Left ventricle myocardium inferior (tissue), 1 donor: ENCODE measurements around the gene IQCM. TPM values are rescaled to one million over a fixed set of nuclear protein-coding genes. Genes with fewer than 3 reads are reported as not detected.
"Not testable (repeated sequence)": the region's sequence is repeated elsewhere in the genome, so short reads cannot be mapped to it uniquely, and the experiment has no call there.

ENCODE experiments used
- DNase-seq: peaks from one replicate; pipeline ENCODE4 v3.0.0-alpha.2; 2020
- H3K27ac ChIP-seq: fragments of 200-600 bp; replicated peaks from 2 replicates; pipeline ENCODE4 v1.8.0; 2021
- H3K27me3 ChIP-seq: fragments of 200-600 bp; 2 replicates; pipeline ENCODE4 v1.8.0; 2021; ENCODE audit warnings: low read depth
- H3K36me3 ChIP-seq: fragments of 200-600 bp; 2 replicates; pipeline ENCODE4 v1.8.0; 2021
- H3K4me1 ChIP-seq: fragments of 200-600 bp; 2 replicates; pipeline ENCODE4 v1.8.0; 2021
- H3K4me3 ChIP-seq: fragments of 200-600 bp; 2 replicates; pipeline ENCODE4 v1.8.0; 2021; ENCODE audit warnings: mild to moderate bottlenecking, moderate library complexity
- H3K9me3 ChIP-seq: fragments of 200-600 bp; replicated peaks from 2 replicates; pipeline ENCODE4 v1.8.0; 2021
- intact Hi-C: fragments of 100-400 bp; cut with micrococcal nuclease; formaldehyde crosslinking; loops from one replicate; pipeline ENCODE4 v1.11.0; 2022
- total RNA-seq: library from RNA; stranded (reverse); fragmentation: NEBNext Ultra II Directional; extraction: Animal tissue kit (Norgen Biotek cat#: 25700); gene quantifications from one replicate; pipeline ENCODE4 v1.2.1, GENCODE V29; 2021
- TF ChIP-seq, protein P1 (sequence below): fragments of 200-600 bp; IDR thresholded peaks from 2 replicates; pipeline ENCODE4 v1.8.0; 2021; ENCODE audit warnings: antibody characterized with exemption, mild to moderate bottlenecking, borderline replicate concordance
- donor health status: DM: no; HTN: yes; CAD: no; lungs with severe emphysema.

IQCM gene
- total RNA-seq, 1 donor from 2014 or later, result not detected

- Histone ChIP-seq H3K4me3 (no peak overlapping the region), H3K9me3 (peaks cover 9% of the 10 kb centered on the region), H3K27ac (no peak overlapping the region), H3K27me3 (no peaks in the 10 kb centered on the region), H3K4me1 (peaks cover 7% of the 10 kb centered on the region), H3K36me3 (no peaks in the 10 kb centered on the region)
- TF ChIP-seq, protein P1, sequence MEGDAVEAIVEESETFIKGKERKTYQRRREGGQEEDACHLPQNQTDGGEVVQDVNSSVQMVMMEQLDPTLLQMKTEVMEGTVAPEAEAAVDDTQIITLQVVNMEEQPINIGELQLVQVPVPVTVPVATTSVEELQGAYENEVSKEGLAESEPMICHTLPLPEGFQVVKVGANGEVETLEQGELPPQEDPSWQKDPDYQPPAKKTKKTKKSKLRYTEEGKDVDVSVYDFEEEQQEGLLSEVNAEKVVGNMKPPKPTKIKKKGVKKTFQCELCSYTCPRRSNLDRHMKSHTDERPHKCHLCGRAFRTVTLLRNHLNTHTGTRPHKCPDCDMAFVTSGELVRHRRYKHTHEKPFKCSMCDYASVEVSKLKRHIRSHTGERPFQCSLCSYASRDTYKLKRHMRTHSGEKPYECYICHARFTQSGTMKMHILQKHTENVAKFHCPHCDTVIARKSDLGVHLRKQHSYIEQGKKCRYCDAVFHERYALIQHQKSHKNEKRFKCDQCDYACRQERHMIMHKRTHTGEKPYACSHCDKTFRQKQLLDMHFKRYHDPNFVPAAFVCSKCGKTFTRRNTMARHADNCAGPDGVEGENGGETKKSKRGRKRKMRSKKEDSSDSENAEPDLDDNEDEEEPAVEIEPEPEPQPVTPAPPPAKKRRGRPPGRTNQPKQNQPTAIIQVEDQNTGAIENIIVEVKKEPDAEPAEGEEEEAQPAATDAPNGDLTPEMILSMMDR, result no peak
- no peak for DNase-seq
- intact Hi-C loops, result no loop called here
These were observed 303.1 kb downstream of the IQCM start for GRCh38 chr4:149512501-149512900.

DNA sequence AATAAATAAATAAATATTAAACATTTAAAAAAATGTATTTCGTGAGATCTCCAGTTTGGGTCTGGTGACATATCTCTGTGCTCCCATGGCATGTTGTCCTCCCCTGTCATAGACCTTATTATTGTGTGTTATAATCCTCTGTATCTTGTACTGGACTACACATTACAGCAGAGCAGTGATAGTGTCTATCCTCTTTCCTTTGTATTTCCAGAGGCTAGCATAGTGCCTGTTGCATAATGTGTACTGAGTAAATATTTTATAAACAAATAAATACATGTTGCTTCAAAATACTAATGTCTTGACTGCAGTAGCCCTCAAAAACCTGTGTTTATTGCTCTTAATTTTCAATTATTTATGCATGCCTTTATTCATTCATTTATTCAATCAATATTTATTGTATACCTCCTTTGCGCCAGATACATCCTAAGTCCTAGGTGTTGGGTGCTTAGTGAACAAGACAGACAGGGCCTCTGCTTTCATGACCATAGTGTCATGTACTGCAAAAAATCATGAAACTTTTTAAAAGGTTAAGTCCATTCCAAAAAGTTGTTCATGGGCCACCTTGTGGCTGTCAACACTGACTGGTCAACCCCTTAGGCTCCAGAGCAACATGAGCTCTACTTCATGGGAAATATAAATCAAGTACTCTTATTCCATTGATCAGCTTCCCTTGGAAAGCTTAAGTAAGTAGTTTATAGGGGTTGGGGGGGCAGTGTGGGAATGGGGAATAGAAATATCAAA lies 303.9 kb downstream of the IQCM start:
- no peak for DNase-seq
- TF ChIP-seq, protein P1, result no peak
- no peak overlapping the region for H3K27ac ChIP-seq
- peaks cover 9% of the 10 kb centered on the region for H3K9me3 ChIP-seq
- H3K36me3 ChIP-seq, result no peaks in the 10 kb centered on the region
- intact Hi-C loops, result no loop called here
- peaks cover 7% of the 10 kb centered on the region for H3K4me1 ChIP-seq
- no peak overlapping the region for H3K4me3 ChIP-seq
- H3K27me3 ChIP-seq, result no peaks in the 10 kb centered on the region

- H3K36me3 ChIP-seq, intact Hi-C loops, DNase-seq, H3K27me3 ChIP-seq, H3K4me1 ChIP-seq, H3K4me3 ChIP-seq, H3K9me3 ChIP-seq, H3K27ac ChIP-seq: not testable (repeated sequence)
These were observed 308.3 kb downstream of the IQCM start for GRCh38 chr4:149507309-149507708.

DNA sequence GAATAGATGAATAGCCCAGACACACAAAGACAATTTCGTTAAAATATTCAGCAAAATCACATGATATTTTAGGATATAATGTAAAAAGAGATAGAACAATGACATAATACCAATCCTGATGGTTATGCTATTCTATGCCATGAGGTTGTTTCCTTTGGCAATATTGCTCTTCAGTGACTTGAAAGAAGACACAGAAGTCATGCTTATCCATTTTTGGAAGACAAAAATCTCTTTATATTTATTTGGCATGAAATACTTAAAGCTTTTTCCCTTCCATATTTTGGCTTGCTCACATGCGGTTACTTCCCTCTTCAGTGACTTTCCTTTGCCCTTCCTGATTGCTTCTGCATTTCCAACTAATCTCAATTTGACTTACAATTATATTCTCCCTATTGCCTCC lies 314.8 kb downstream of the IQCM start:
- Histone ChIP-seq H3K4me1 (no peaks in the 10 kb centered on the region), H3K36me3 (no peaks in the 10 kb centered on the region), H3K9me3 (no peaks in the 10 kb centered on the region), H3K27ac (no peak overlapping the region), H3K27me3 (no peaks in the 10 kb centered on the region), H3K4me3 (no peak overlapping the region)
- DNase-seq, result no peak
- TF ChIP-seq, protein P1, result no peak
- intact Hi-C loops, result no loop called here

- no peak overlapping the region for H3K27ac ChIP-seq
These were observed 315.9 kb downstream of the IQCM start for GRCh38 chr4:149499726-149500125.

DNA sequence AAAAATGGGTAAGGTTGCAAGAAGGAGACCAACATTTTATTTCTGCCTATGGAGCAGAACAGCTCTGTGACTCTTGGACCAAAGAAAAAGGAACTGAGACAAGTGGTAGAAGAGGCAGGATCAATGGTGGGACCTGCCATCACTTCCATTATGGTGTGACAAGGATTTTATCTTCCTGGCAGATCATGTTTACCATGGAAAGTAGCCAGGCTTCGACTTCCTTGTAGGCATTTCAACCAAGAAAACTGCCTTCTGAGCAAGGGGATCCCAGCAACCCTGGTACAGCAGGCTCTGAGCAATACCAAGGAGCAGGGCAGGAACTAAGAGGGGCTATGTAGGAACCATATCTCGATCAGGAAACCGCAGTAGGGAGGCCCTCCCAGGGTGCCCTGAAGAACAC lies 317.4 kb downstream of the IQCM start:
- intact Hi-C loops, result no loop called here
- no peak for DNase-seq
- H3K4me3 ChIP-seq, result no peak overlapping the region

More at GRCh38 chr4:149499726-149500125, 315.9 kb downstream of the IQCM start:
- no peaks in the 10 kb centered on the region for H3K27me3 ChIP-seq
- H3K4me3 ChIP-seq, result no peak overlapping the region
- H3K36me3 ChIP-seq, result no peaks in the 10 kb centered on the region
- intact Hi-C loops, result no loop called here
- H3K4me1 ChIP-seq, result no peaks in the 10 kb centered on the region
- H3K9me3 ChIP-seq, result no peaks in the 10 kb centered on the region
- no peak for DNase-seq
- TF ChIP-seq, protein P1, result no peak

More for the DNA sequence above, 317.4 kb downstream of the IQCM start:
- H3K36me3 ChIP-seq, result no peaks in the 10 kb centered on the region
- no peaks in the 10 kb centered on the region for H3K4me1 ChIP-seq
- TF ChIP-seq, protein P1, result no peak
- H3K27me3 ChIP-seq, result no peaks in the 10 kb centered on the region
- no peaks in the 10 kb centered on the region for H3K9me3 ChIP-seq
- no peak overlapping the region for H3K27ac ChIP-seq
